ENCODE measurements around the gene LMF1.

LMF1 gene

DNA sequence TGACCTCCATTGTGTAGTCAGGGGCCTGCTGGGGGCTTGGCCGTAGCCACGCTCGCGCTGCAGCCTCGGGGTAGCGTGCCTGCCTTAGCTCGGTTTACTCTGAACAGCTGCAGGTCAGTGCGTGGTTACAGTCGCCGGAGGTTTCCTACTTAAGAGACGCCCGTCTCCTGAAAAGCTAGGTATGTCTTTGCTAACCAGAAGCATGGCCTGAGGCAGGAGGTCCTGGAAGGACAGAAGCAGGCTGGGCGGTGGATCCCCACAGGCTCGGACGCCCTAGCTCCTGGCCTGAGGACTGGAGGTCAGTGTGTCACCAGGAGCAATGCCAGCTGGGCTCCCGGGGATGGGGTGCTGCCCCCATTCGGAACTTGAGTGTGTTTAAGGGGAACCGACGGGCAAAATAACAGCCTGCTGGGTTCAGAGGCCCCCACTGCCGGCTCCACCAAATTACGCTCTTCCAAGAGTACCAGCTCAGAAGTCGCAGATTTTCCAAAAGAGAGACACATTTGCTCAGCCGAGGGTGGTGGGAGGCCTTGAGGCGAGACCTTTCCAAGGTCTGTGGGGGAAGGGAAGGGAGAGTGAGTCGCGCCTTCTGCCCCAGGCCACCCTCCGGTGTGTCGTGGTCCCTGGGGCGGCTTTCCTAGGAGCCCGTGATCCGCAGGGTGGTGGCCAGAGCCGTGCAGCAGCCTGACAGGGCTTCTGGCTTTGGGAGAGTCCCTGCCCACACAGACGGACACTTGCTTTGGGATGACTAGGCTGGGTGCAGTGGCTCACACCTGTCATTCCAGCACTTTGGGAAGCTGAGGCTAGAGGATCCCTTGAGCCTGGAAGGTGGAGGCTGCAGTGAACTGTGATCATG, 166.4 kb downstream of the LMF1 start:
- Histone ChIP-seq H3K27ac (ENCODE audit: low read depth, low read length) (no peak overlapping the region), H4K20me1 (ENCODE audit: control insufficient read depth, insufficient read depth, low read depth, low read length) (0 out of 2 replicates have a peak, but pooled peaks cover 8% of the 10 kb centered on the region), H3K27me3 (ENCODE audit: control insufficient read depth, low read length) (peaks cover 47% of the 10 kb centered on the region), H3K4me1 (ENCODE audit: control insufficient read depth, low read length) (peaks cover 12% of the 10 kb centered on the region), H3K9me3 (ENCODE audit: control insufficient read depth, insufficient read depth, low read length) (no peaks in the 10 kb centered on the region), H3K4me2 (ENCODE audit: low read length) (no peak overlapping the region), H3K36me3 (ENCODE audit: control insufficient read depth, low read length) (peaks cover 5% of the 10 kb centered on the region), H3K9me2 (replicated peaks; ENCODE audit: control insufficient read depth, low read length) (no peaks in the 10 kb centered on the region), H3K79me2 (ENCODE audit: control insufficient read depth, low read length) (peaks cover 11% of the 10 kb centered on the region), H3K4me3 (ENCODE audit: low read length) (no peak overlapping the region), H3F3A (ENCODE audit: control insufficient read depth, insufficient read depth) (no peaks in the 10 kb centered on the region; the same call in 1 of the 2 replicates)
- TF ChIP-seq, protein P1, sequence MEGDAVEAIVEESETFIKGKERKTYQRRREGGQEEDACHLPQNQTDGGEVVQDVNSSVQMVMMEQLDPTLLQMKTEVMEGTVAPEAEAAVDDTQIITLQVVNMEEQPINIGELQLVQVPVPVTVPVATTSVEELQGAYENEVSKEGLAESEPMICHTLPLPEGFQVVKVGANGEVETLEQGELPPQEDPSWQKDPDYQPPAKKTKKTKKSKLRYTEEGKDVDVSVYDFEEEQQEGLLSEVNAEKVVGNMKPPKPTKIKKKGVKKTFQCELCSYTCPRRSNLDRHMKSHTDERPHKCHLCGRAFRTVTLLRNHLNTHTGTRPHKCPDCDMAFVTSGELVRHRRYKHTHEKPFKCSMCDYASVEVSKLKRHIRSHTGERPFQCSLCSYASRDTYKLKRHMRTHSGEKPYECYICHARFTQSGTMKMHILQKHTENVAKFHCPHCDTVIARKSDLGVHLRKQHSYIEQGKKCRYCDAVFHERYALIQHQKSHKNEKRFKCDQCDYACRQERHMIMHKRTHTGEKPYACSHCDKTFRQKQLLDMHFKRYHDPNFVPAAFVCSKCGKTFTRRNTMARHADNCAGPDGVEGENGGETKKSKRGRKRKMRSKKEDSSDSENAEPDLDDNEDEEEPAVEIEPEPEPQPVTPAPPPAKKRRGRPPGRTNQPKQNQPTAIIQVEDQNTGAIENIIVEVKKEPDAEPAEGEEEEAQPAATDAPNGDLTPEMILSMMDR (IDR thresholded peaks at IDR 0.05; ENCODE audit: low read depth, low read length, poor library complexity, severe bottlenecking) = no peak
- no peak for TF ChIP-seq EZH2phosphoT487 (IDR thresholded peaks at IDR 0.05; ENCODE audit: borderline replicate concordance, low read length)

DNA sequence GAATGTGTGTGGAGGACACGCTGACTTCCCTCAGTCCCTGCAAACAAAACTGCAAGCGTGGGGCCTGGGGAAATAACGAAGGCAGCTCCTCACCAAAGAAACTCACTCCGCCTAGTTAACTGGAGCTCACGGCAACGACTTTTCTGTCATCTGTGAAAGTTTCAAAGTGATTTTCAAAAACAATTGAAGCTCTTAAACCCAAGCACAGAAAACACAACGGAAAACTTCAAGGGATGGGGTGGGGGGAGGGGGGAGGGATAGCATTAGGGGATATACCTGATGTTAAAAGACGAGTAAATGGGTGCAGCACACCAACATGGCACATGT, 167.1 kb downstream of the LMF1 start:
- Histone ChIP-seq H3K36me3 (ENCODE audit: control insufficient read depth, low read length) (peaks cover 5% of the 10 kb centered on the region), H3K79me2 (ENCODE audit: control insufficient read depth, low read length) (peaks cover 11% of the 10 kb centered on the region), H3K4me2 (ENCODE audit: low read length) (no peak overlapping the region), H3K27ac (ENCODE audit: low read depth, low read length) (no peak overlapping the region), H3K4me3 (ENCODE audit: low read length) (no peak overlapping the region), H3K27me3 (ENCODE audit: control insufficient read depth, low read length) (peaks cover 52% of the 10 kb centered on the region), H3F3A (ENCODE audit: control insufficient read depth, insufficient read depth) (no peaks in the 10 kb centered on the region; the same call in 1 of the 2 replicates), H4K20me1 (ENCODE audit: control insufficient read depth, insufficient read depth, low read depth, low read length) (peaks cover 12% of the 10 kb centered on the region; the same call in 1 of the 2 replicates), H3K4me1 (ENCODE audit: control insufficient read depth, low read length) (peaks cover 13% of the 10 kb centered on the region), H3K9me3 (ENCODE audit: control insufficient read depth, insufficient read depth, low read length) (no peaks in the 10 kb centered on the region), H3K9me2 (replicated peaks; ENCODE audit: control insufficient read depth, low read length) (no peaks in the 10 kb centered on the region)
- no peak for TF ChIP-seq EZH2phosphoT487 (IDR thresholded peaks at IDR 0.05; ENCODE audit: borderline replicate concordance, low read length)
- TF ChIP-seq, protein P1 (IDR thresholded peaks at IDR 0.05; ENCODE audit: low read depth, low read length, poor library complexity, severe bottlenecking) = no peak

Data from DOHH2 (cell line).